Fibroblast of skin of back (primary cell): ENCODE results near the gene ABCC5.

Experiments
- DNase-seq: peaks from one replicate; pipeline ENCODE4 v3.0.0-alpha.2; 2013

Gene ABCC5

GRCh38 chr3:183921096-183921495 is 96.6 kb downstream of the ABCC5 start:
- DNase-seq = no peak

GRCh38 chr3:183920416-183920815 is 97.3 kb downstream of the ABCC5 start:
- no peak for DNase-seq

- DNase-seq = no peak
These were observed 99.5 kb downstream of the ABCC5 start for GRCh38 chr3:183918178-183918577.

GRCh38 chr3:183917776-183918175 is 99.9 kb downstream of the ABCC5 start:
- no peak for DNase-seq

GRCh38 chr3:183914856-183915255 is 102.8 kb downstream of the ABCC5 start:
- no peak for DNase-seq

GRCh38 chr3:183913580-183913920 is 104.1 kb downstream of the ABCC5 start:
- DNase-seq = no peak

- DNase-seq = no peak
These were observed 104.6 kb downstream of the ABCC5 start for GRCh38 chr3:183912895-183913579.

GRCh38 chr3:183911763-183912506 is 105.7 kb downstream of the ABCC5 start:
- no peak for DNase-seq

GRCh38 chr3:183911087-183911486 is 106.6 kb downstream of the ABCC5 start:
- DNase-seq = no peak

GRCh38 chr3:183909030-183909600 is 108.6 kb downstream of the ABCC5 start:
- DNase-seq = no peak

- DNase-seq = no peak
These were observed 109.8 kb downstream of the ABCC5 start for GRCh38 chr3:183907911-183908331.

GRCh38 chr3:183907176-183907575 is 110.5 kb downstream of the ABCC5 start:
- DNase-seq = no peak

GRCh38 chr3:183906234-183906921 is 111.3 kb downstream of the ABCC5 start:
- no peak for DNase-seq

GRCh38 chr3:183904833-183905780 is 112.6 kb downstream of the ABCC5 start:
- no peak for DNase-seq

- no peak for DNase-seq
These were observed 119.7 kb downstream of the ABCC5 start for GRCh38 chr3:183898028-183898431.

- DNase-seq = no peak
These were observed 120.1 kb downstream of the ABCC5 start for GRCh38 chr3:183897606-183898005.

- DNase-seq = no peak
These were observed 121.1 kb downstream of the ABCC5 start for GRCh38 chr3:183896610-183897009.

GRCh38 chr3:183896184-183896583 is 121.5 kb downstream of the ABCC5 start:
- DNase-seq = no peak

GRCh38 chr3:183895774-183896173 is 121.9 kb downstream of the ABCC5 start:
- DNase-seq = no peak

GRCh38 chr3:183895296-183895695 is 122.4 kb downstream of the ABCC5 start:
- peak; percentile 52 for DNase-seq

GRCh38 chr3:183892610-183893214 is 125.0 kb downstream of the ABCC5 start:
- DNase-seq = no peak

- no peak for DNase-seq
These were observed 131.9 kb downstream of the ABCC5 start for GRCh38 chr3:183885766-183886165.
